Inflammatory macrophage (primary cell): ENCODE data around the gene MBD3L2.

Experiments used
- DNase-seq, 2 donors: peaks; one replicate each; pipeline ENCODE4 v3.0.0-alpha.2; 2020 to 2022

Gene MBD3L2

DNA sequence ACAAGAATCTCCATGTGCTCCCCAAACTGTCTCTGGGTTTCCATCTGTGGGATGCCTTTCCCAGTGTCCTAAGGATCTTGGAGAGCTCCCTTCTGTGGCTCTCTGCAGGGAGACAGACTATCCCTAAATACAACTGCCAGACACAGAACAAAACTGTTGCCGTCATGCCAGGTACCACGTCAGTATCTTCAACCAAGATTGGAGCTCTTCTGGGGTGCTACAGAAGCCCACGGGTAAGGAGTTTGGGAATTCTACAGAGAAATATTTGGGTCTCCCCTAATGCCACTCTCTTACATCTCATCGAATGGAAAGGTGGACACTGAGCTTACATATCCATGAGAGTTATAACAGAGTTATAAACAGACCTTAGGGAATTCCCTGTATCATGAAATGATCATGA is 14.2 kb downstream of the MBD3L2 start:
- DNase-seq, result no peak

GRCh38 chr19:7063764-7064418 is 14.8 kb downstream of the MBD3L2 start:
- no peak for DNase-seq

- DNase-seq, result peak in 1 of 2 donors; percentile 21
These were observed 18.0 kb downstream of the MBD3L2 start for GRCh38 chr19:7067122-7067521.

DNA sequence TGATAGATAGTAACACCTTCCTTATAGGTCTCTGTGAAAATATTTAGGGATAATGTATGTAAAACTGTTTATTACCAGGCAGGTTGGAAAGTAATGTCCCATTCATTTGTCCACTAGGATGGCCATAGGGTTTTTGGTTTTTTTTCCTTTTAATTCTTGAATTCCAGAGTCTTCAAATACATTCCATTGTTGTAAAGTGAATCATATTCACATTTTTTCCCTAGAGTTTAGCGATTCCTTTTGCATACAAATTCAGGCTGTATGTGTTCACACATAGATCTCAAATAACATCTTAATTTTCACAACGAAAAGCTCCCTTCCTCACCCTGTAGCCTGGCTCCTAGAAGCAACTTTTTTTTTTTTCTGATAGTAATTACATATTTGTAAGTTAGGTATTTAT is 18.6 kb downstream of the MBD3L2 start:
- DNase-seq, result no peak

DNA sequence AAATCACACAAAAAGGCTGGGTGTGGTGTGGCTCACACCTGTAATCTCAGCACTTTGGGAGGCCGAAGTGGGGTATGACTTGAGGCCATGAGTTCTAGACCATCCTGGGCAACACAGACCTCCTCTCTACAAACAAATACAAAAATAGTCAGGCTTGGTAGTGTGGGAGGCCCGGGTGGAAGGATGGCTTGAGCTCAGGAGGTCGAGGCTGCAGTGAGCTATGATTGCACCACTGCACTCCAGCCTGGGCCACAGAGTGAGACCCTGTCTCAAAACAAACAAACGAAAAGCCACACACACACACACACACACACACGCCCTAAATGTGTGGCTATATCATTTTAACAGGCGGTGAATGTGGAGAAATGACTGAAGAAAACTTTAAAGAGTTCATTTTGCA is 19.5 kb downstream of the MBD3L2 start:
- no peak for DNase-seq

- DNase-seq, result peak; percentile 96 to 97
These were observed 20.2 kb downstream of the MBD3L2 start, which contains the start of gene ZNF557 for GRCh38 chr19:7069042-7069903. Gene ZNF557, plus strand, starts transcription at chr19:7069703. Its CDS starts 5,372 bp downstream, at chr19:7075075.

DNA sequence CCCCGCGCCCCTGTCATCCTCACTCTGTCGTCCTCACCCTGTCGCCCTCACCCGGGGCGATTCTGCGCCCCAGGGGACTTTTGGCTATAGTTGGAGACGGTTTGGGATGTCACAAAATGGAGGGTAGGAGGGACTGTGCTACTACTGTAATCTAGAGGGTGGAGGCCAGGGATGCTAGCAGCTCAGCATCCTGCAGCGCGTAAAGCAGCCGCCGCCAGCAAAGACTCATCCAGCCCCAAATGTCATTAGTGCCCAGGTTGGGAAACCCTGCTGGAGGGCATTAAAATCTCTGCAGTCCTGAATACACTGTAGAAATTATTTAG is 20.7 kb downstream of the MBD3L2 start:
- no peak for DNase-seq

DNA sequence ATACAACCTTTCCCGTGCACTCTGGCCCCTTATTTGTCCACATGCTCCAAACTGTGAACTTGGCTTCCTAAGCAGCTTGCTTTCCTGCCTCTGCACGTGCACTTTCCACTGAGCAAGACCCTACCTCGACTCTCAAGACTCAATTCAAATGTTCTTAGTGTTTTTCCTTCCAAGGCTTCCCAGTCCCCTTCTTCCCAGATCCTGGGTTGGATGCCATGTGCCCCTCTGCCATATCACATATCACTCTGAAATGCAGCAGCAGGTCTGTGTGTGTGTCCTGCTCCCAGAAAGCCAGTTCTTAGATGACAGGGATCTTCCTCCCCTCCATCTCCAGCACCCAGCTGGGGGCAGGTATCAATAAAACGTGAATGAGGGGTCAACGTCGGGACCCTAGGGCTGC is 23.4 kb downstream of the MBD3L2 start:
- DNase-seq, result no peak

- no peak for DNase-seq
These were observed 25.7 kb downstream of the MBD3L2 start for GRCh38 chr19:7074705-7075282.

GRCh38 chr19:7076151-7076550 is 27.0 kb downstream of the MBD3L2 start:
- DNase-seq, result no peak

DNA sequence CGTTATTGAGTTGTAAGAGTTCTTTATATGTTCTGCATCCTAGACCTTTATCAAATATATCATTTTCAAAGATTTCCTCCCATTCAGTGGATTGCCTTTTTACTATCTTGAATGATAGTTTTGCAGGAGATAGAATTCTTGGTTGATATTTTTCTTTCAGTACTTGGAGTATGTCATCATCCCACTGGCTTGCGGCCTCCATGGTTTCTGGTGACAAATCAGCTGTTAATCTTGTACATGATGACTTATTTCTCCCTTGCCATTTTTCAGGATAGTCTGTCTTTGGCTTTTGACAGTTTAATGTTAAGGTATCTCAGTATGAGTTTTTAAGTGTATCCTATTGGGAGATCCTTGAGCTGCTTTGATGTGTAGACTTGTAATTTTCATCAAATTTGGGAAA is 28.9 kb downstream of the MBD3L2 start:
- DNase-seq, result no peak

GRCh38 chr19:7083076-7083956 is 34.2 kb downstream of the MBD3L2 start:
- DNase-seq, result peak; percentile 19 to 21

GRCh38 chr19:7088999-7089398 is 39.9 kb downstream of the MBD3L2 start:
- no peak for DNase-seq

GRCh38 chr19:7098096-7098495 is 49.0 kb downstream of the MBD3L2 start:
- DNase-seq, result no peak

- DNase-seq, result peak; percentile 93 to 96
These were observed 49.8 kb downstream of the MBD3L2 start for GRCh38 chr19:7098701-7099596.

DNA sequence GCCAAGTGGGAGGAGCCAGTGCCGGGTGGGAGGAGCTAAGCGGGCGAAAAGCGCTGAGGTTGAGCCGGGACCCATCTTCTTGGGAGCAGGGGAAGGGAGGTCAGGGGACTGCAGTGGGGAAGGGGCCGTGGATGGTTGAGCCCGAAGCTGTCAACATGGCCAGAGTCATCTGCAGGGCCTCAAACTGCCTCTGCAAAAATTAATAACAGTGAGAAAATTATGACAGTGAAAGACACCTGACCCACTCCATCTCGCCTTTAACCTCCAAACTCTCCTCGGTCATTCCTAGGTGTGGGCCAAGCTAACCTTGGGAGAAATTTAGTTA is 50.4 kb downstream of the MBD3L2 start:
- no peak for DNase-seq
